ENCODE data around the gene NR3C1. TPM values are rescaled to one million over a fixed set of nuclear protein-coding genes. Genes with fewer than 3 reads are reported as not detected.

NR3C1 gene
- total RNA-seq, 1 experiment from 2014 or later: 16.0 TPM

DNA sequence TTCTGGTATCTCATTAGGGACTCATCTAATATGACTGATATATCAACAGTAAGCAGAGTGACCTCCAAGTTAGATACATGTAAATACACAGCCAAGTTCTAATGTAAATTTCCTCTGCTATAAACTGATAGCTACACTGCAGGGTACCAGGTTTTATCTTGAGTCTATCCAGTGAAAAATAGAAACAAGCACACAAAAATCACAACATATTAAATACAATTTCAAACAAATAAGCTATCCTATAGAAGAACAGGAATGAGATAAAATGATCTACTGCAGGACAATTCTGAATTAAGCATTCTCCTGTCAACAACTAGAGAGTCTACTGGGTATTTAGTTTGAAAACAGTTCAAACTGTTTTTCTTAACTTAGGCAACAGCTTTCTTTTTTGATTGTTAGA is 42.7 kb downstream of the NR3C1 start:
- Histone ChIP-seq H3K27me3 (ENCODE audit: insufficient read depth, low read length) (no peaks in the 10 kb centered on the region), H3K27ac (ENCODE audit: low read depth, low read length) (no peak overlapping the region), H2AFZ (ENCODE audit: low read depth, low read length, poor library complexity, severe bottlenecking) (no peak overlapping the region), H3K9ac (ENCODE audit: low read length) (no peak overlapping the region), H3K79me2 (ENCODE audit: insufficient read depth, low read length) (0 out of 2 replicates have a peak, but pooled peaks cover 4% of the 10 kb centered on the region), H3K4me1 (ENCODE audit: control insufficient read depth in 1 of 2, insufficient read depth in 2 of 2, low read length in 2 of 2) (peaks cover 4 to 7% of the 10 kb centered on the region in 2 experiments; a peak in 3 of 4 replicates), H3K4me3 (replicated peaks in 1 of 2; ENCODE audit: low read depth in 1 of 2, low read length in 2 of 2) (no peak overlapping the region), H4K20me1 (ENCODE audit: insufficient read depth) (no peaks in the 10 kb centered on the region), H3K9me2 (ENCODE audit: insufficient read depth) (no peaks in the 10 kb centered on the region), H3K4me2 (ENCODE audit: low read length) (no peak overlapping the region), H3K9me3 (ENCODE audit: control insufficient read depth in 1 of 2, insufficient read depth in 1 of 2, low read depth in 1 of 2, low read length in 2 of 2) (no peaks in the 10 kb centered on the region), H3K36me3 (ENCODE audit: control insufficient read depth in 1 of 2, insufficient read depth in 2 of 2, low read length in 2 of 2) (no peaks in the 10 kb centered on the region)
- intact Hi-C loops (cut with micrococcal nuclease): no loop called here
- no peak for DNase-seq (ENCODE audit: low read depth, low spot score)
- BruUV-seq (replicated peaks): no TSS peak
- ChIA-PET CTCF (no interaction called here), POLR2A (interaction anchor here (1.2 kb wide), 1 partner anchor 114 kb away, joined by 3 read pairs; no protein-coding TSS in a partner anchor), RAD21 (ENCODE audit: low non-redundant PET in 1 of 2, low total read pairs in 2 of 2, uncharacterized antibody in 2 of 2, unreplicated experiment in 2 of 2) (no interaction called here)
- TF ChIP-seq, protein P1, sequence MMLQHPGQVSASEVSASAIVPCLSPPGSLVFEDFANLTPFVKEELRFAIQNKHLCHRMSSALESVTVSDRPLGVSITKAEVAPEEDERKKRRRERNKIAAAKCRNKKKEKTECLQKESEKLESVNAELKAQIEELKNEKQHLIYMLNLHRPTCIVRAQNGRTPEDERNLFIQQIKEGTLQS (IDR thresholded peaks at IDR 0.05): no peak
- TF ChIP-seq RAD21 (IDR thresholded peaks at IDR 0.05; ENCODE audit: low read depth) (no peak), ELF1 (IDR thresholded peaks at IDR 0.05; ENCODE audit: borderline replicate concordance, low read depth) (no peak), TCF7L2 (IDR thresholded peaks at IDR 0.05; ENCODE audit: borderline replicate concordance, extremely low read depth, insufficient read depth, insufficient read length) (no peak), EZH2 (IDR thresholded peaks at IDR 0.05) (no peak), CBX3 (IDR thresholded peaks at IDR 0.05; ENCODE audit: low read depth) (no peak)
- no peak for ATAC-seq

DNA sequence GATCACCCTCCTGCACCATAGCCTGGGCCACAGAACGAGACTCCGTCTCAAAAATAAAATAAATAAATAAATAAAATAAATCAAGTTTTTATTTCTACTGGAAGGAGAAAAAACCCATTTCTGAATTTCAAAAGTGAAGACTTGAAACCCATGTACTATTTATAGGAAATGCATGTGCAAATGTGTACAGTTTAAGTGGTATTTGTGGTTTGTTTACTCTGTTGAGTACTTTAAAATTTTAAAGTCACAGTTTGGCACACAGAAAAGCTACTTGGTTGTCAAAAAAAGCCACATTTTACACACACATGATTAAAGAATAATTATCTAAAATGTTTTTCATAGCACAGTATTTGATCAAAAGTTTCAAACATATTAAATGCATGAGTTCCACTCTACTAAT is 43.6 kb downstream of the NR3C1 start:
- TF ChIP-seq EGR1 (IDR thresholded peaks at IDR 0.05; ENCODE audit: low read depth): no peak
- TF ChIP-seq CEBPB (IDR thresholded peaks at IDR 0.05; ENCODE audit: low read depth): no peak
- TF ChIP-seq, protein P1 (IDR thresholded peaks at IDR 0.05): no peak
- TF ChIP-seq, protein P2, sequence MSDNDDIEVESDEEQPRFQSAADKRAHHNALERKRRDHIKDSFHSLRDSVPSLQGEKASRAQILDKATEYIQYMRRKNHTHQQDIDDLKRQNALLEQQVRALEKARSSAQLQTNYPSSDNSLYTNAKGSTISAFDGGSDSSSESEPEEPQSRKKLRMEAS (IDR thresholded peaks at IDR 0.05): no peak
- H3K36me3 ChIP-seq (ENCODE audit: control insufficient read depth in 1 of 2, insufficient read depth in 2 of 2, low read length in 2 of 2): no peaks in the 10 kb centered on the region
- ChIA-PET POLR2A (interaction anchor here (1.2 kb wide), 1 partner anchor 113 kb away, joined by 3 read pairs; no protein-coding TSS in a partner anchor), RAD21 (ENCODE audit: low non-redundant PET in 1 of 2, low total read pairs in 2 of 2, uncharacterized antibody in 2 of 2, unreplicated experiment in 2 of 2) (no interaction called here), CTCF (no interaction called here)
- H3K27me3 ChIP-seq (ENCODE audit: insufficient read depth, low read length): no peaks in the 10 kb centered on the region
- no TSS peak for BruUV-seq (replicated peaks)
- H3K27ac ChIP-seq (ENCODE audit: low read depth, low read length): no peak overlapping the region
- intact Hi-C loops (cut with micrococcal nuclease): no loop called here
- no peaks in the 10 kb centered on the region for H3K9me3 ChIP-seq (ENCODE audit: control insufficient read depth in 1 of 2, insufficient read depth in 1 of 2, low read depth in 1 of 2, low read length in 2 of 2)
- DNase-seq (ENCODE audit: low read depth, low spot score) (no peak), ATAC-seq (no peak)
- no peak overlapping the region for H3K4me3 ChIP-seq (replicated peaks in 1 of 2; ENCODE audit: low read depth in 1 of 2, low read length in 2 of 2)
- H3K9me2 ChIP-seq (ENCODE audit: insufficient read depth): no peaks in the 10 kb centered on the region
- H3K79me2 ChIP-seq (ENCODE audit: insufficient read depth, low read length): peaks cover 4% of the 10 kb centered on the region; the same call in 1 of the 2 replicates
- no peak overlapping the region for H3K4me2 ChIP-seq (ENCODE audit: low read length)
- peaks cover 11 to 13% of the 10 kb centered on the region in 2 experiments for H3K4me1 ChIP-seq (ENCODE audit: control insufficient read depth in 1 of 2, insufficient read depth in 2 of 2, low read length in 2 of 2)
- no peak overlapping the region for H3K9ac ChIP-seq (ENCODE audit: low read length)
- no peaks in the 10 kb centered on the region for H4K20me1 ChIP-seq (ENCODE audit: insufficient read depth)
- H2AFZ ChIP-seq (ENCODE audit: low read depth, low read length, poor library complexity, severe bottlenecking): no peak overlapping the region

Measured in HCT116 (cell line).